Vagina (tissue), 2 donors: ENCODE measurements around the gene MRNIP. TPM values are rescaled to one million over a fixed set of nuclear protein-coding genes. Genes with fewer than 3 reads are reported as not detected.
"Not testable (repeated sequence)": the region's sequence is repeated elsewhere in the genome, so short reads cannot be mapped to it uniquely, and the experiment has no call there.

Experiments
- DNase-seq, 2 donors: peaks; one replicate each; pipeline ENCODE4 v3.0.0-alpha.2; 2017; ENCODE audit errors: extremely low spot score in 2 of 2
- H3K27ac ChIP-seq: fragments of 200-600 bp; sonication (generic); one replicate; pipeline ENCODE4 v1.5.1; 2019
- H3K27me3 ChIP-seq: fragments of 200-600 bp; sonication (generic); one replicate; pipeline ENCODE4 v1.5.1; 2019
- H3K36me3 ChIP-seq, 2 donors: fragments of 200-600 bp; sonication (generic); one replicate each; pipeline ENCODE4 v1.5.1; 2017 to 2019
- H3K4me1 ChIP-seq: fragments of 200-600 bp; sonication (generic); one replicate; pipeline ENCODE4 v1.5.1; 2019
- H3K4me3 ChIP-seq, 2 donors: fragments of 200-600 bp; sonication (generic); 1 replicate in 1 of 2; 2 replicates in 1 of 2; pipeline ENCODE4 v1.5.1; 2016 to 2019
- H3K9me3 ChIP-seq: fragments of 200-600 bp; sonication (generic); one replicate; pipeline ENCODE4 v1.5.1; 2019
- POLR2A ChIP-seq, 2 donors: fragments of 450-650 bp; IDR thresholded peaks; one replicate each; pipeline ENCODE4 v1.6.1; 2017; ENCODE audit warnings: antibody characterized with exemption in 2 of 2, mild to moderate bottlenecking in 2 of 2, moderate library complexity in 2 of 2
- POLR2AphosphoS5 ChIP-seq, 2 donors: sonication (generic); formaldehyde crosslinking; IDR thresholded peaks; one replicate each; pipeline ENCODE4 v1.9.0; 2017; ENCODE audit warnings: antibody characterized with exemption in 2 of 2, mild to moderate bottlenecking in 2 of 2, low read depth in 1 of 2; ENCODE audit not compliant: insufficient read depth in 1 of 2
- intact Hi-C: fragments of 100-400 bp; cut with DNase I; formaldehyde crosslinking; loops from one replicate; pipeline ENCODE4 v1.15.1; 2023
- total RNA-seq: library from RNA; depleted of rRNA; stranded (reverse); fragments of >200 nt; gene quantifications from one replicate; pipeline ENCODE4 v1.2.3, GENCODE V29; 2016
- TF ChIP-seq, protein P1 (sequence below), 3 experiments: fragments of 450-650 bp in 2 of 3; fragments of 200-600 bp in 1 of 3; sonication (generic) in 1 of 3; IDR thresholded peaks; one replicate each; pipeline ENCODE4 v1.5.1; 2017 to 2019; ENCODE audit warnings: antibody characterized with exemption in 3 of 3, mild to moderate bottlenecking in 2 of 3, moderate library complexity in 2 of 3

The MRNIP gene
- total RNA-seq, 1 donor from 2014 or later: 53.8 TPM

DNA sequence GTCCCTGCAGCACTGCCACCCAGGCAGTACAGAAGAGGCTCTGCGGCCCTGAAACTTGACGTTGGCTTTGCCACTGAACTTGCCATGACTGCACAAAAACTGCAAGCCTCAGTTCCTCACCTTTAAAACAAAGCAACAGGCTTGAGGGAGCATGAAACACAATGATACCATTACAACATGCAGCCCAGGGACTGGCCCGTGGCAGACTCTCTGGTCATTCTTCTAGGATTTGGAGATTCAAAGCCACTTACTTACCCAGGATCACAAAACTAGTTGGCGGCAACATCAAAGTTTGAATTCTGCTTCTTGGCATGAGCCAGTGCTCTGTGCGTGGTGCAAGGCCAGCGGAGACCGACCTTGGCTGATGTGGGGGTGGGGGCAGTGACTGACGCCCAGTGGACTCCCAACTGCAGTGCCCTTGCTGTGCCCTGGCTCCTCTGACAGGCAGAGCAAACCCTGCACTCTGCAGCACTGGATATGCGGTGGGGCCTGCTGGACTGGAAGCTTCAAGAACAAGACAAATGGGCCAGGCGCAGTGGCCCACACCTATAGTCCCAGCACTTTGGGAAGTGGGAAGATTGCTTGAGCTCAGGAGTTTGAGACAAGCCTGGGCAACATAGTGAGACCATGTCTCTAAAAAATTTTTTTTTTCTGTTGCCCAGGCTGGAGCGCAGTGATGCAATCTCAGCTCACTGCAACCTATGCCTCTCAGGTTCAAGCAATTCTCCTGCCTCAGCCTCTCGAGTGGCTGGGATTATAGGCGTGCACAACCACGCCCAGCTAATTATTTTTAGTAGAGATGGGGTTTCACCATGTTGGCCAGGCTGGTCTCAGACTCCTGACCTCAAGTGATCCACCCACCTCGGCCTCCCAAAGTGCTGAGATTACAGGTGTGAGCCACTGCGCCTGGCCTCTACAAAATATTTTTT lies 19.0 kb downstream of the MRNIP start:
- Histone ChIP-seq H3K27me3 (no peaks in the 10 kb centered on the region), H3K36me3 (peaks cover 7 to 54% of the 10 kb centered on the region in 2 donors), H3K9me3 (peaks cover under 1% of the 10 kb centered on the region), H3K4me3 (no peak overlapping the region), H3K27ac (no peak overlapping the region), H3K4me1 (peaks cover 9% of the 10 kb centered on the region)
- intact Hi-C loops: no loop called here
- no peak for DNase-seq
- TF ChIP-seq POLR2AphosphoS5 (IDR thresholded peaks at IDR 0.05; ENCODE audit: insufficient read depth in 1 of 2, low read depth in 1 of 2) (peak in 1 of 2 donors; percentile 17), POLR2A (IDR thresholded peaks at IDR 0.05) (no peak)

DNA sequence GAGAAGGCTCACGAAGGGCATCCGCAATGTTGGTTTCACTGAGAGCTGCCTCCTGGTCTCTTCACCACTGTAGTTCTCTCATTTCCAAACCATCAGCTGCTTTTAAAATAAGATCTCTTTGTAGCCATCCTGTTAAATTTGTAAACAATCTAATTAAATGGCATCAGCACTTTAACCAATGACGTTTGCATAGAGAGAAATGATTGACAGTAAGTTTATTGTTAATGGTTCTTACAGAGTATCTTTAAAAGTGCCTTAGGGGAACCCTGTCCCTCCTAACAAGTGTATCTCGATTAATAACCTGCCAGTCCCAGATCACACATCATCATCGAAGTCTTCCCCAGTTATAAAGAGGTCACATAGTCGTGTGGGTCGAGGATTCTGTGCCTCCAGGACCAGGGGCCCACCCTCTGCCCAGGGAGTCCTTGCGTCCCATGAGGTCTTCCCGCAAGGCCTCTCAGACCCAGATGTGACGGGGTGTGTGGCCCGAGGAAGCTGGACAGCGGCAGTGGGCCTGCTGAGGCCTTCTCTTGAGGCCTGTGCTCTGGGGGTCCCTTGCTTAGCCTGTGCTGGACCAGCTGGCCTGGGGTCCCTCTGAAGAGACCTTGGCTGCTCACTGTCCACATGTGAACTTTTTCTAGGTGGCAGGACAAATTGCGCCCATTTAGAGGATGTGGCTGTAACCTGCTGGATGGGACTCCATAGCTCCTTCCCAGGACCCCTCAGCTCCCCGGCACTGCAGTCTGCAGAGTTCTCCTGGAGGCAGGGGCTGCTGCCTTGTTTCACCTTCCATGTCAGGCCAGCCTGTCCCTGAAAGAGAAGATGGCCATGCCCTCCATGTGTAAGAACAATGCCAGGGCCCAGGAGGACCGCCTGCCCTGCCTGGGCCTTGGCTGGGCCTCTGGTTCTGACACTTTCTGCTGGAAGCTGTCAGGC lies 21.3 kb downstream of the MRNIP start:
- peaks cover 9% of the 10 kb centered on the region for H3K4me1 ChIP-seq
- H3K27ac ChIP-seq: no peak overlapping the region
- peaks cover 7 to 67% of the 10 kb centered on the region in 2 donors for H3K36me3 ChIP-seq
- H3K9me3 ChIP-seq: no peaks in the 10 kb centered on the region
- no peak for DNase-seq
- H3K27me3 ChIP-seq: no peaks in the 10 kb centered on the region
- no peak overlapping the region for H3K4me3 ChIP-seq
- intact Hi-C loops: no loop called here
- no peak for TF ChIP-seq POLR2A (IDR thresholded peaks at IDR 0.05)
- peak in 1 of 2 donors; percentile 32 for TF ChIP-seq POLR2AphosphoS5 (IDR thresholded peaks at IDR 0.05; ENCODE audit: insufficient read depth in 1 of 2, low read depth in 1 of 2)

DNA sequence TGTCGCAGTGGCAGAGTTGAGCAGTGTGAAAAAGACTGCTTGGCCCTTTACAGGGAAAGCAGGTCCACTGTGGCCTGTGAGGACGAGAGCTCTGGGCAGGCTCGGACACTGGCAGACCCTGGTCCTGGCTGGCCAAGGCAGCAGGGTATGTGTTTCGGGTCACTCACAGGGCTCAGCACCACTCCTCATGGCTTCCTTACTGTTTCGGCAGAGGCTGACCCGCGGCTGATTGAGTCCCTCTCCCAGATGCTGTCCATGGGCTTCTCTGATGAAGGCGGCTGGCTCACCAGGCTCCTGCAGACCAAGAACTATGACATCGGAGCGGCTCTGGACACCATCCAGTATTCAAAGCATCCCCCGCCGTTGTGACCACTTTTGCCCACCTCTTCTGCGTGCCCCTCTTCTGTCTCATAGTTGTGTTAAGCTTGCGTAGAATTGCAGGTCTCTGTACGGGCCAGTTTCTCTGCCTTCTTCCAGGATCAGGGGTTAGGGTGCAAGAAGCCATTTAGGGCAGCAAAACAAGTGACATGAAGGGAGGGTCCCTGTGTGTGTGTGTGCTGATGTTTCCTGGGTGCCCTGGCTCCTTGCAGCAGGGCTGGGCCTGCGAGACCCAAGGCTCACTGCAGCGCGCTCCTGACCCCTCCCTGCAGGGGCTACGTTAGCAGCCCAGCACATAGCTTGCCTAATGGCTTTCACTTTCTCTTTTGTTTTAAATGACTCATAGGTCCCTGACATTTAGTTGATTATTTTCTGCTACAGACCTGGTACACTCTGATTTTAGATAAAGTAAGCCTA lies 22.2 kb downstream of the MRNIP start:
- TF ChIP-seq, protein P1, sequence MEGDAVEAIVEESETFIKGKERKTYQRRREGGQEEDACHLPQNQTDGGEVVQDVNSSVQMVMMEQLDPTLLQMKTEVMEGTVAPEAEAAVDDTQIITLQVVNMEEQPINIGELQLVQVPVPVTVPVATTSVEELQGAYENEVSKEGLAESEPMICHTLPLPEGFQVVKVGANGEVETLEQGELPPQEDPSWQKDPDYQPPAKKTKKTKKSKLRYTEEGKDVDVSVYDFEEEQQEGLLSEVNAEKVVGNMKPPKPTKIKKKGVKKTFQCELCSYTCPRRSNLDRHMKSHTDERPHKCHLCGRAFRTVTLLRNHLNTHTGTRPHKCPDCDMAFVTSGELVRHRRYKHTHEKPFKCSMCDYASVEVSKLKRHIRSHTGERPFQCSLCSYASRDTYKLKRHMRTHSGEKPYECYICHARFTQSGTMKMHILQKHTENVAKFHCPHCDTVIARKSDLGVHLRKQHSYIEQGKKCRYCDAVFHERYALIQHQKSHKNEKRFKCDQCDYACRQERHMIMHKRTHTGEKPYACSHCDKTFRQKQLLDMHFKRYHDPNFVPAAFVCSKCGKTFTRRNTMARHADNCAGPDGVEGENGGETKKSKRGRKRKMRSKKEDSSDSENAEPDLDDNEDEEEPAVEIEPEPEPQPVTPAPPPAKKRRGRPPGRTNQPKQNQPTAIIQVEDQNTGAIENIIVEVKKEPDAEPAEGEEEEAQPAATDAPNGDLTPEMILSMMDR (IDR thresholded peaks at IDR 0.05): peak in 1 of 3 experiments; percentile 0
- TF ChIP-seq POLR2A (IDR thresholded peaks at IDR 0.05): no peak
- TF ChIP-seq POLR2AphosphoS5 (IDR thresholded peaks at IDR 0.05; ENCODE audit: insufficient read depth in 1 of 2, low read depth in 1 of 2): peak in 1 of 2 donors; percentile 37
- Histone ChIP-seq H3K27ac (no peak overlapping the region), H3K36me3 (peaks cover 7 to 68% of the 10 kb centered on the region in 2 donors), H3K4me1 (peaks cover 9% of the 10 kb centered on the region), H3K27me3 (no peaks in the 10 kb centered on the region), H3K4me3 (no peak overlapping the region), H3K9me3 (no peaks in the 10 kb centered on the region)
- intact Hi-C loops: no loop called here
- DNase-seq: no peak

DNA sequence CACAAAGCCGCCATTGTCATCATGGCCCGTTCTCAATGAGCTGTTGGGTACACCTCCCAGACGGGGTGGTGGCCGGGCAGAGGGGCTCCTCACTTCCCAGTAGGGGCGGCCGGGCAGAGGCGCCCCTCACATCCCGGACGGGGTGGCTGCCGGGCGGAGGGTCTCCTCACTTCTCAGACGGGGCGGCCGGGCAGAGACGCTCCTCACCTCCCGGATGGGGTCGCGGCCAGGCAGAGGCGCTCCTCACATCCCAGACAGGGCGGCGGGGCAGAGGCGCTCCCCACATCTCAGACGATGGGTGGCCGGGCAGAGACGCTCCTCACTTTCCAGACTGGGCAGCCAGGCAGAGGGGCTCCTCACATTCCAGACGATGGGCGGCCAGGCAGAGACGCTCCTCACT lies 23.7 kb downstream of the MRNIP start:
- H3K4me3 ChIP-seq, H3K27me3 ChIP-seq, H3K27ac ChIP-seq, H3K4me1 ChIP-seq, DNase-seq, H3K9me3 ChIP-seq, intact Hi-C loops: not testable (repeated sequence)
- peaks cover 7 to 74% of the 10 kb centered on the region in 2 donors for H3K36me3 ChIP-seq

DNA sequence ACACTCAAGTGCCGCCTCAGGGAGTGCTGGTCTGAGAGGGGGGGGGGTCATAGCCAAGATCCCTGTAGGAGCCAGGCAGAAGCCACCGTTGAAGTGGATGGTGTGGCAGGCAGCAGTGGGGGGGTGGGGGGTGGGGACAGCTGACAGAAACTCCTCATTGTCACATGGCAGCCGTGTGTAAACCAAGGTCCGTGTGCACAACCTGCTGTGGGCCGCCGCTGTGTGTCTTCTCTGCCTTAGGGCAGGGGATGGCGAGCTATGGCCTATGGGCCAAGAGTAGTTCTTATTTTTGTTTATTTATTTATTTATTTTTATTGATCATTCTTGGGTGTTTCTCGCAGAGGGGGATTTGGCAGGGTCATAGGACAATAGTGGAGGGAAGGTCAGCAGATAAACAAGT lies 24.5 kb downstream of the MRNIP start:
- no peaks in the 10 kb centered on the region for H3K9me3 ChIP-seq
- intact Hi-C loops: no loop called here
- DNase-seq: no peak
- H3K27ac ChIP-seq: no peak overlapping the region
- H3K27me3 ChIP-seq: no peaks in the 10 kb centered on the region
- H3K4me3 ChIP-seq: no peak overlapping the region
- peaks cover 9% of the 10 kb centered on the region for H3K4me1 ChIP-seq
- TF ChIP-seq, protein P1 (IDR thresholded peaks at IDR 0.05): no peak
- no peak for TF ChIP-seq POLR2A (IDR thresholded peaks at IDR 0.05)
- no peak for TF ChIP-seq POLR2AphosphoS5 (IDR thresholded peaks at IDR 0.05; ENCODE audit: insufficient read depth in 1 of 2, low read depth in 1 of 2)
- H3K36me3 ChIP-seq: peaks cover 7 to 79% of the 10 kb centered on the region in 2 donors

DNA sequence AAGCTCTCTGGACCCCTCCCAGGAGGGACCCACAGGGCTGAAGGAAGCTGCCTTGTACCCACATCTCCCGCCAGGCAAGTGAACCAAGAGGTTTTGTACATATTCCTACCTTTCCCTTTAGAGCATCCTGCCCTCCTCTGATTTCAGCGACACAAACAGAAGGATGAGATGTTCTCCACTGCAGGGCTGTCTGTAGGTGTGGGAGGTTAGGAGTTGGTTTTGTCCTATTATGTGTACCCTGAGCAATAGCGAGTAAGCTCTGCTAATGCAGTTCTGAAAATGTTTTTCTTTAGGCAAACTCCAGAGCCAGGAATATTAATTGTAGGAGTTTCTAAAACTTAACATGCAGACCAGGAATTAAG lies 24.9 kb downstream of the MRNIP start:
- Histone ChIP-seq H3K9me3 (no peaks in the 10 kb centered on the region), H3K36me3 (peaks cover 7 to 82% of the 10 kb centered on the region in 2 donors), H3K27me3 (no peaks in the 10 kb centered on the region), H3K4me1 (peaks cover 14% of the 10 kb centered on the region), H3K27ac (no peak overlapping the region), H3K4me3 (no peak overlapping the region)
- DNase-seq: no peak
- TF ChIP-seq POLR2AphosphoS5 (IDR thresholded peaks at IDR 0.05; ENCODE audit: insufficient read depth in 1 of 2, low read depth in 1 of 2) (no peak), POLR2A (IDR thresholded peaks at IDR 0.05) (no peak)
- TF ChIP-seq, protein P1 (IDR thresholded peaks at IDR 0.05): no peak
- intact Hi-C loops: no loop called here
